T-cell (primary cell): ENCODE results near the gene TOR3A. TPM values are rescaled to one million over a fixed set of nuclear protein-coding genes. Genes with fewer than 3 reads are reported as not detected.
A peak's percentile ranks its signal among the peaks of the same experiment; 100 is the strongest.

Experiments used
- ATAC-seq, 4 experiments: fragments of 200-7000 bp in 3 of 4; fragments of 150-1000 bp in 1 of 4; cut with Tn5 transposase; replicated peaks in 1 of 4; 1 replicate in 3 of 4; 2 replicates in 1 of 4; pipeline ENCODE4 v1.10.0; 2021; ENCODE audit warnings: moderate library complexity in 3 of 4, mild to moderate bottlenecking in 2 of 4, moderate number of reproducible peaks in 1 of 4
- CTCF ChIA-PET, 2 donors: fragments of 300-600 bp; sonication (Branson Sonifier 250); formaldehyde crosslinking; loops; one replicate each; lab custom pipeline; 2022; ENCODE audit warnings: antibody characterized with exemption in 2 of 2; lab: Charles Lee
- POLR2A ChIA-PET, 2 donors: fragments of 300-600 bp; sonication (Branson Sonifier 250); formaldehyde crosslinking; loops; one replicate each; lab custom pipeline; 2022; ENCODE audit warnings: antibody characterized with exemption in 2 of 2; lab: Charles Lee
- DNase-seq, 35 experiments: peaks; one replicate each; pipeline versions ENCODE4 v3.0.0 to v3.0.0-alpha.2; 2013 to 2023
- H3K27ac ChIP-seq: one replicate; pipeline ENCODE4 v1.5.1; 2013; ENCODE audit warnings: low read length
- H3K27me3 ChIP-seq, 2 experiments: replicated peaks in 1 of 2; 1 replicate in 1 of 2; 2 replicates in 1 of 2; pipeline versions ENCODE4 v1.6.1 to v1.7.0; 2013; ENCODE audit warnings: low read length in 1 of 2, mixed read lengths in 1 of 2; ENCODE audit not compliant: control insufficient read depth in 2 of 2, insufficient read depth in 2 of 2; ENCODE audit errors: extremely low read depth in 1 of 2
- H3K36me3 ChIP-seq, 2 donors: 1 replicate in 1 of 2; 2 replicates in 1 of 2; pipeline versions ENCODE4 v1.6.1 to v1.7.0; 2013; ENCODE audit warnings: low read length in 1 of 2; ENCODE audit not compliant: control insufficient read depth in 2 of 2, insufficient read depth in 1 of 2; ENCODE audit errors: extremely low read depth in 1 of 2
- H3K4me1 ChIP-seq, 2 experiments: 1 replicate in 1 of 2; 2 replicates in 1 of 2; pipeline versions ENCODE4 v1.6.1 to v1.7.0; 2013; ENCODE audit warnings: low read length in 2 of 2, mixed read lengths in 1 of 2; ENCODE audit not compliant: insufficient read depth in 2 of 2, control insufficient read depth in 1 of 2; ENCODE audit errors: extremely low read depth in 1 of 2
- H3K4me3 ChIP-seq, 2 donors: 1 replicate in 1 of 2; 2 replicates in 1 of 2; pipeline versions ENCODE4 v1.5.1 to v1.7.0; 2013; ENCODE audit warnings: mild to moderate bottlenecking in 2 of 2, low read length in 1 of 2, moderate library complexity in 1 of 2; ENCODE audit not compliant: control insufficient read depth in 1 of 2; ENCODE audit errors: extremely low read depth in 1 of 2
- H3K9me3 ChIP-seq: 2 replicates; pipeline ENCODE4 v1.7.0; 2013
- H3K27ac Mint-ChIP-seq, 2 donors: one replicate each; pipeline ENCODE4 v1.8.0; 2020 to 2021; ENCODE audit warnings: mild to moderate bottlenecking in 2 of 2, mixed read lengths in 2 of 2
- H3K27me3 Mint-ChIP-seq, 2 donors: one replicate each; pipeline ENCODE4 v1.8.0; 2021 to 2022; ENCODE audit warnings: mixed read lengths in 2 of 2
- H3K36me3 Mint-ChIP-seq: one replicate; pipeline ENCODE4 v1.8.0; 2021; ENCODE audit warnings: mixed read lengths
- H3K4me1 Mint-ChIP-seq, 3 donors: one replicate each; pipeline ENCODE4 v1.8.0; 2020 to 2022; ENCODE audit warnings: mixed read lengths in 3 of 3, mild to moderate bottlenecking in 1 of 3
- H3K4me3 Mint-ChIP-seq, 3 donors: one replicate each; pipeline ENCODE4 v1.8.0; 2020 to 2022; ENCODE audit warnings: mild to moderate bottlenecking in 3 of 3, mixed read lengths in 3 of 3, moderate library complexity in 3 of 3
- H3K9me3 Mint-ChIP-seq, 3 donors: one replicate each; pipeline ENCODE4 v1.8.0; 2020 to 2022; ENCODE audit warnings: mixed read lengths in 3 of 3
- WGBS: methylation state at CpG from one replicate; pipeline ENCODE4 v1.1.5; 2013; ENCODE audit warnings: missing lambda C conversion rate; ENCODE audit not compliant: insufficient coverage; 5-methylcytosine and 5-hydroxymethylcytosine counted together
- total RNA-seq, 35 experiments: library from RNA in 6 of 35; stranded (reverse) in 6 of 35; fragments of 120-200 nt in 1 of 35; gene quantifications; one replicate each; pipeline versions ENCODE4 v1.2.1 to v1.2.4 and lab custom pipeline; 2013 to 2026

The TOR3A gene
- total RNA-seq, 5 donors from 2014 or later (not counting 1 experiment from before 2014, with no cell fraction given) = 19.1 to 30.6 (median 23.7) TPM

DNA sequence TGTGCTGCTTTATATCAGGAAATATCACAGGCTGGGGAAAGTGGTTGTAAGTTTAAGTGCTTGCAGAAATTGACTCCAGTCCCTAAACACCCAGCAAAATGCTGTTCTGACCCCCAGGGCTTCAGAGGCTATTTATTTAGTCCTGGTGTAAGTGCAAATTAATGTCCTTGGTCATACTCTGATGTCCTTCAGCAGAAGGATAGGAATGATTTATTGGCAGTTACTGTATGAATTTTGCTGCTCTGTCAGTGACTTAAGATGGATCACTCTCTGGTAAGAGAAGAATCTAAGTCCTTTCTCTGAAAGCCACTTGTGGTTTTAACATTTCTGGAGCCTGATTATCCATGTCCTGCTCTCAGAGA is 34.3 kb upstream of the TOR3A start:
- Mint-ChIP-seq H3K9me3 (no peaks in the 10 kb centered on the region), H3K27ac (no peak overlapping the region), H3K36me3 (peaks cover 19% of the 10 kb centered on the region), H3K4me3 (no peak overlapping the region), H3K27me3 (no peaks in the 10 kb centered on the region), H3K4me1 (peaks cover 5 to 7% (median 6%) of the 10 kb centered on the region in 3 donors)
- Histone ChIP-seq H3K4me3 (no peak overlapping the region), H3K27ac (no peak overlapping the region), H3K4me1 (peaks cover 0 to 3% of the 10 kb centered on the region in 2 experiments), H3K36me3 (peaks cover 12 to 17% of the 10 kb centered on the region in 2 donors), H3K27me3 (no peaks in the 10 kb centered on the region), H3K9me3 (no peaks in the 10 kb centered on the region)
- ATAC-seq (no peak), DNase-seq (no peak)
- POLR2A ChIA-PET = no interaction called here
- CTCF ChIA-PET = interaction anchor here in 1 of 2 donors (0.6 to 1.1 kb wide), 2 partner anchors 45 to 152 kb away, joined by 3 read pairs; no protein-coding TSS in a partner anchor

- no peak overlapping the region for H3K4me3 ChIP-seq
- H3K27ac ChIP-seq = no peak overlapping the region
- H3K36me3 ChIP-seq = peaks cover 10 to 13% of the 10 kb centered on the region in 2 donors
- peaks cover 23% of the 10 kb centered on the region for H3K36me3 Mint-ChIP-seq
- H3K4me3 Mint-ChIP-seq = no peak overlapping the region
- no peak for ATAC-seq
- no peaks in the 10 kb centered on the region for H3K9me3 Mint-ChIP-seq
- peaks cover 4 to 7% (median 5%) of the 10 kb centered on the region in 3 donors for H3K4me1 Mint-ChIP-seq
- H3K4me1 ChIP-seq = no peaks in the 10 kb centered on the region
- H3K9me3 ChIP-seq = no peaks in the 10 kb centered on the region
- H3K27me3 ChIP-seq = no peaks in the 10 kb centered on the region
- ChIA-PET POLR2A (no interaction called here), CTCF (interaction anchor here (0.6 to 1.1 kb wide), 2 partner anchors 46 to 293 kb away, joined by 3 read pairs; no protein-coding TSS in a partner anchor)
- no CpG with 5 or more reads among the region's 1 CpG for WGBS
- no peak for DNase-seq
- H3K27ac Mint-ChIP-seq = no peak overlapping the region
- H3K27me3 Mint-ChIP-seq = no peaks in the 10 kb centered on the region
Observed at GRCh38 chr1:179048339-179049124, 33.3 kb upstream of the TOR3A start.

- ATAC-seq (no peak), DNase-seq (no peak)
- H3K4me1 Mint-ChIP-seq = peaks cover 0 to 2% (median 0%) of the 10 kb centered on the region in 3 donors
- no peak overlapping the region for H3K27ac ChIP-seq
- H3K27ac Mint-ChIP-seq = no peak overlapping the region
- peaks cover 48% of the 10 kb centered on the region for H3K36me3 Mint-ChIP-seq
- H3K36me3 ChIP-seq = peaks cover 2 to 19% of the 10 kb centered on the region in 2 donors
- POLR2A ChIA-PET = interaction anchor here in 1 of 2 donors (0.7 kb wide), 1 partner anchor 35 kb away, joined by 3 read pairs; no protein-coding TSS in a partner anchor
- H3K4me3 ChIP-seq = no peak overlapping the region
- H3K9me3 ChIP-seq = peaks cover 2% of the 10 kb centered on the region
- H3K4me1 ChIP-seq = no peaks in the 10 kb centered on the region
- CTCF ChIA-PET = no interaction called here
- H3K9me3 Mint-ChIP-seq = peaks cover 0 to 6% (median 0%) of the 10 kb centered on the region in 3 donors
- H3K4me3 Mint-ChIP-seq = no peak overlapping the region
- no peaks in the 10 kb centered on the region for H3K27me3 Mint-ChIP-seq
- no CpG with 5 or more reads among the region's 2 CpGs for WGBS
- H3K27me3 ChIP-seq = no peaks in the 10 kb centered on the region
Observed at GRCh38 chr1:179052776-179053175, 29.1 kb upstream of the TOR3A start.

DNA sequence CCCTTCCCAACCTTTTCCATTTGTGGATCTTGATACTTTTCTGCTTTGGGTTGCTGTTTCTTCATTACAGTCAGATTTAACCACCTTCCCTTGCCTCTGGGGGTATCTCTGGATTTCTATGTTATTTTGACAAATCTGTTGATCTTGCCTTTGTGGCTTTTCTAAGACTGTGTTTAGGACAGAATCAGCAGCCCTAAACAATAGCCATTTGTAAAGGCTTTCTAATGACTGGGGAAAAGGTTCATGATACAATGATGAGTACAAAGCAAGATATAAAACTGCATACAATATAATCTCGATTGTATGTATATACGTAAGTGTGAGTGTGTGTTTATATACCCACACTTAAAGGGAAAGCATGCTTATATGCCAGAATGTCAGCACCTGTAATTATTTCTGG is 28.4 kb upstream of the TOR3A start:
- CTCF ChIA-PET = interaction anchor here in 1 of 2 donors (0.6 kb wide), 1 partner anchor 117 kb away, joined by 5 read pairs; no protein-coding TSS in a partner anchor
- ATAC-seq = no peak
- POLR2A ChIA-PET = interaction anchor here in 1 of 2 donors (0.7 kb wide), 1 partner anchor 34 kb away, joined by 3 read pairs; no protein-coding TSS in a partner anchor
- H3K27ac Mint-ChIP-seq = no peak overlapping the region
- Histone ChIP-seq H3K4me1 (no peaks in the 10 kb centered on the region), H3K27ac (no peak overlapping the region), H3K27me3 (no peaks in the 10 kb centered on the region), H3K36me3 (peaks cover 2 to 19% of the 10 kb centered on the region in 2 donors), H3K4me3 (no peak overlapping the region), H3K9me3 (peaks cover 2% of the 10 kb centered on the region)
- no peaks in the 10 kb centered on the region for H3K4me1 Mint-ChIP-seq
- H3K36me3 Mint-ChIP-seq = peaks cover 53% of the 10 kb centered on the region
- DNase-seq = no peak
- H3K4me3 Mint-ChIP-seq = no peak overlapping the region
- H3K9me3 Mint-ChIP-seq = peaks cover 0 to 6% (median 0%) of the 10 kb centered on the region in 3 donors
- no CpG with 5 or more reads among the region's 2 CpGs for WGBS
- H3K27me3 Mint-ChIP-seq = no peaks in the 10 kb centered on the region

- Histone ChIP-seq H3K36me3 (peaks cover 2 to 13% of the 10 kb centered on the region in 2 donors), H3K9me3 (peaks cover 2% of the 10 kb centered on the region), H3K27ac (no peak overlapping the region), H3K4me3 (no peak overlapping the region), H3K27me3 (no peaks in the 10 kb centered on the region), H3K4me1 (no peaks in the 10 kb centered on the region)
- no peak overlapping the region for H3K4me3 Mint-ChIP-seq
- no peak overlapping the region for H3K27ac Mint-ChIP-seq
- no peak for DNase-seq
- no peak for ATAC-seq
- no peaks in the 10 kb centered on the region for H3K4me1 Mint-ChIP-seq
- H3K9me3 Mint-ChIP-seq = peaks cover 0 to 6% (median 0%) of the 10 kb centered on the region in 3 donors
- ChIA-PET CTCF (no interaction called here), POLR2A (no interaction called here)
- H3K27me3 Mint-ChIP-seq = no peaks in the 10 kb centered on the region
- 100% methylated on average over 2 of the region's 2 CpGs for WGBS
- peaks cover 54% of the 10 kb centered on the region for H3K36me3 Mint-ChIP-seq
Observed at GRCh38 chr1:179055937-179056336, 25.9 kb upstream of the TOR3A start.

- Mint-ChIP-seq H3K27ac (peak overlapping the region in 1 of 2 donors; percentile 1), H3K4me1 (no peaks in the 10 kb centered on the region), H3K4me3 (no peak overlapping the region), H3K9me3 (peaks cover 0 to 6% (median 0%) of the 10 kb centered on the region in 3 donors), H3K36me3 (peaks cover 56% of the 10 kb centered on the region), H3K27me3 (no peaks in the 10 kb centered on the region)
- POLR2A ChIA-PET = no interaction called here
- H3K9me3 ChIP-seq = peaks cover 2% of the 10 kb centered on the region
- DNase-seq (no peak), ATAC-seq (no peak)
- H3K4me3 ChIP-seq = no peak overlapping the region
- CTCF ChIA-PET = interaction anchor here in 1 of 2 donors (0.5 kb wide), 1 partner anchor 246 kb away, joined by 3 read pairs; no protein-coding TSS in a partner anchor
- WGBS = 100% methylated on average over 1 of the region's 3 CpGs
- no peaks in the 10 kb centered on the region for H3K4me1 ChIP-seq
- no peak overlapping the region for H3K27ac ChIP-seq
- peaks cover 5 to 13% of the 10 kb centered on the region in 2 donors for H3K36me3 ChIP-seq
- no peaks in the 10 kb centered on the region for H3K27me3 ChIP-seq
Observed at GRCh38 chr1:179058487-179059483, 23.1 kb upstream of the TOR3A start.
